Measurements from ENCODE around the gene JAK2. TPM values are rescaled to one million over a fixed set of nuclear protein-coding genes. Genes with fewer than 3 reads are reported as not detected.

Gene JAK2
- total RNA-seq, 1 experiment from 2014 or later = 3.3 TPM

DNA sequence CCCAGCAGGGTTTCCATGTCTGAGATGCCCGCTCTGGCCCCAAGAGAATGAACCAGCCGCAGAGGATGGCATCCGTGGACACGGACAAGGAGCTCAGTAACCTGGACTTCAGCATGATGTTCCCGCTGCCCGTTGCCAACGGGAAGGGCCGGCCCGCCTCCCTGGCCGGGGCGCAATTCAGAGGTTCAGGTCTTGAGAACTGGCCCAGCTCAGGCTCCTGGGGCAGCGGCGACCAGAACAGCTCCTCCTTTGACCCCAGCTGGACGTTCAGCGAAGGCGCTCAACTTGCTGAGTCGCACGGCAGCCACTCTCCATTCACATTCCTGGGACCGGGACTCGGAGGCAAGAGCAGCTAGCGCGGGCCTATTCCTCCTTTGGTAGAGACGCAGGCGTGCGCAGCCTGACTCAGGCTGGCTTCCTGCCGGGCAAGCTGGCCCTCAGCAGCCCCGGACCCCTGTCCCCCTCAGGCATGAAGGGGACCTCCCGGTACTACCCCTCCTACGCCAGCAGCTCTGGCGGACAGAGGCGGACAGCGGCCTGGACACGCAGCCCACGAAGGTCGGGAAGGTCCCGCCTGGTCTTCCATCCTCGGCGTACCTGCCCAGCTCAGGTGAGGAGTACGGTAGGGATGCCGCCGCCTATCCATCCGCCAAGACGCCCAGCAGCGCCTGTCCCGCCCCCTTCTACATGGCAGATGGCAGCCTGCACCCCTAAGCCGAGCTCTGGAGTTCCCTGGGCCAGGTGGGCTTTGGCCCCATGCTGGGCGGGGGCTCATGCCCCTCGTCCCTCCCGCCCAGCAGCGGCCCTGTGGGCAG, 126.0 kb downstream of the JAK2 start (continued):
- TF ChIP-seq, protein P1, sequence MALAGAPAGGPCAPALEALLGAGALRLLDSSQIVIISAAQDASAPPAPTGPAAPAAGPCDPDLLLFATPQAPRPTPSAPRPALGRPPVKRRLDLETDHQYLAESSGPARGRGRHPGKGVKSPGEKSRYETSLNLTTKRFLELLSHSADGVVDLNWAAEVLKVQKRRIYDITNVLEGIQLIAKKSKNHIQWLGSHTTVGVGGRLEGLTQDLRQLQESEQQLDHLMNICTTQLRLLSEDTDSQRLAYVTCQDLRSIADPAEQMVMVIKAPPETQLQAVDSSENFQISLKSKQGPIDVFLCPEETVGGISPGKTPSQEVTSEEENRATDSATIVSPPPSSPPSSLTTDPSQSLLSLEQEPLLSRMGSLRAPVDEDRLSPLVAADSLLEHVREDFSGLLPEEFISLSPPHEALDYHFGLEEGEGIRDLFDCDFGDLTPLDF (CRISPR knock-in tag; IDR thresholded peaks at IDR 0.05) = no peak
- TF ChIP-seq HMGA2 (CRISPR knock-in tag; IDR thresholded peaks at IDR 0.05) = no peak
- no peak for TF ChIP-seq GRHL2 (CRISPR knock-in tag; IDR thresholded peaks at IDR 0.05; ENCODE audit: insufficient replicate concordance, severe bottlenecking)
- TF ChIP-seq NFYB (CRISPR knock-in tag; conservative IDR thresholded peaks at IDR 0.05; ENCODE audit: low read depth) = no peak
- TF ChIP-seq RELA (CRISPR knock-in tag; IDR thresholded peaks at IDR 0.05; ENCODE audit: borderline replicate concordance) = no peak
- TF ChIP-seq, protein P2, sequence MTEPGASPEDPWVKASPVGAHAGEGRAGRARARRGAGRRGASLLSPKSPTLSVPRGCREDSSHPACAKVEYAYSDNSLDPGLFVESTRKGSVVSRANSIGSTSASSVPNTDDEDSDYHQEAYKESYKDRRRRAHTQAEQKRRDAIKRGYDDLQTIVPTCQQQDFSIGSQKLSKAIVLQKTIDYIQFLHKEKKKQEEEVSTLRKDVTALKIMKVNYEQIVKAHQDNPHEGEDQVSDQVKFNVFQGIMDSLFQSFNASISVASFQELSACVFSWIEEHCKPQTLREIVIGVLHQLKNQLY (CRISPR knock-in tag; IDR thresholded peaks at IDR 0.05) = no peak
- TF ChIP-seq, protein P3, sequence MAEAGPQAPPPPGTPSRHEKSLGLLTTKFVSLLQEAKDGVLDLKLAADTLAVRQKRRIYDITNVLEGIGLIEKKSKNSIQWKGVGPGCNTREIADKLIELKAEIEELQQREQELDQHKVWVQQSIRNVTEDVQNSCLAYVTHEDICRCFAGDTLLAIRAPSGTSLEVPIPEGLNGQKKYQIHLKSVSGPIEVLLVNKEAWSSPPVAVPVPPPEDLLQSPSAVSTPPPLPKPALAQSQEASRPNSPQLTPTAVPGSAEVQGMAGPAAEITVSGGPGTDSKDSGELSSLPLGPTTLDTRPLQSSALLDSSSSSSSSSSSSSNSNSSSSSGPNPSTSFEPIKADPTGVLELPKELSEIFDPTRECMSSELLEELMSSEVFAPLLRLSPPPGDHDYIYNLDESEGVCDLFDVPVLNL (CRISPR knock-in tag; IDR thresholded peaks at IDR 0.05; ENCODE audit: borderline replicate concordance, low read depth) = no peak

DNA sequence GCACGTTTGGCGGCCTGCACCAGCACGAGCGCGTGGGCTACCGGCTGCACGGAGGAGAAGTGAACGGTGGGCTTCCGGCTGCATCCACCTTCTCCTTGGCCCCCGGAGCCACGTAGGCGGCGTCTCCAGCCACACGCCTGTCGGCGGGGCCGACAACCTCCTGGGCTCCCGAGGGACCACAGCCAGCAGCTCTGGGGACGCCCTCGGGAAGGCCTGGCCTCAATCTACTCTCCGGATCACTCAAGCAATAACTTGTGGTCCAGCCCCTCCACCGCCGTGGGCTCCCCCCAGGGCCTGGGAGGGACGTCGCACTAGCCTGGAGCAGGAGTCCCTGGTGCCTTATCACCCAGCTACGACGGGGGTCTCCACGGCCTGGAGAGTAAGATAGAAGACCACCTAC, 126.6 kb downstream of the JAK2 start:
- DNase-seq (ENCODE audit: low spot score) = no peak
- Mint-ChIP-seq H3K4me1 (no peaks in the 10 kb centered on the region), H3K36me3 (peaks cover 5% of the 10 kb centered on the region; the same call in 1 of the 2 replicates), H3K27me3 (ENCODE audit: low read depth) (no peaks in the 10 kb centered on the region), H3K4me3 (no peak overlapping the region), H3K27ac (no peak overlapping the region), H3K9me3 (peaks cover 10% of the 10 kb centered on the region)
- ChIA-PET POLR2A (no interaction called here), CTCF (no interaction called here)
- no peak for ATAC-seq
- no peak for TF ChIP-seq FOXK1 (CRISPR knock-in tag; IDR thresholded peaks at IDR 0.05)
- TF ChIP-seq FOXJ3 (CRISPR knock-in tag; IDR thresholded peaks at IDR 0.05; ENCODE audit: borderline replicate concordance) = no peak
- TF ChIP-seq, protein P4, sequence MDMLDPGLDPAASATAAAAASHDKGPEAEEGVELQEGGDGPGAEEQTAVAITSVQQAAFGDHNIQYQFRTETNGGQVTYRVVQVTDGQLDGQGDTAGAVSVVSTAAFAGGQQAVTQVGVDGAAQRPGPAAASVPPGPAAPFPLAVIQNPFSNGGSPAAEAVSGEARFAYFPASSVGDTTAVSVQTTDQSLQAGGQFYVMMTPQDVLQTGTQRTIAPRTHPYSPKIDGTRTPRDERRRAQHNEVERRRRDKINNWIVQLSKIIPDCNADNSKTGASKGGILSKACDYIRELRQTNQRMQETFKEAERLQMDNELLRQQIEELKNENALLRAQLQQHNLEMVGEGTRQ (CRISPR knock-in tag; IDR thresholded peaks at IDR 0.05) = no peak
- no peak for TF ChIP-seq ESRRA (CRISPR knock-in tag; IDR thresholded peaks at IDR 0.05; ENCODE audit: borderline replicate concordance)
- TF ChIP-seq, protein P5, sequence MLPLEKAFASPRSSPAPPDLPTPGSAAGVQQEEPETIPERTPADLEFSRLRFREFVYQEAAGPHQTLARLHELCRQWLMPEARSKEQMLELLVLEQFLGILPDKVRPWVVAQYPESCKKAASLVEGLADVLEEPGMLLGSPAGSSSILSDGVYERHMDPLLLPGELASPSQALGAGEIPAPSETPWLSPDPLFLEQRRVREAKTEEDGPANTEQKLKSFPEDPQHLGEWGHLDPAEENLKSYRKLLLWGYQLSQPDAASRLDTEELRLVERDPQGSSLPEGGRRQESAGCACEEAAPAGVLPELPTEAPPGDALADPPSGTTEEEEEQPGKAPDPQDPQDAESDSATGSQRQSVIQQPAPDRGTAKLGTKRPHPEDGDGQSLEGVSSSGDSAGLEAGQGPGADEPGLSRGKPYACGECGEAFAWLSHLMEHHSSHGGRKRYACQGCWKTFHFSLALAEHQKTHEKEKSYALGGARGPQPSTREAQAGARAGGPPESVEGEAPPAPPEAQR (CRISPR knock-in tag; IDR thresholded peaks at IDR 0.05) = no peak
- no peak for TF ChIP-seq TCF7 (CRISPR knock-in tag; IDR thresholded peaks at IDR 0.05; ENCODE audit: low read depth)
- TF ChIP-seq ZNF671 (CRISPR knock-in tag; IDR thresholded peaks at IDR 0.05) = no peak
- TF ChIP-seq, protein P6, sequence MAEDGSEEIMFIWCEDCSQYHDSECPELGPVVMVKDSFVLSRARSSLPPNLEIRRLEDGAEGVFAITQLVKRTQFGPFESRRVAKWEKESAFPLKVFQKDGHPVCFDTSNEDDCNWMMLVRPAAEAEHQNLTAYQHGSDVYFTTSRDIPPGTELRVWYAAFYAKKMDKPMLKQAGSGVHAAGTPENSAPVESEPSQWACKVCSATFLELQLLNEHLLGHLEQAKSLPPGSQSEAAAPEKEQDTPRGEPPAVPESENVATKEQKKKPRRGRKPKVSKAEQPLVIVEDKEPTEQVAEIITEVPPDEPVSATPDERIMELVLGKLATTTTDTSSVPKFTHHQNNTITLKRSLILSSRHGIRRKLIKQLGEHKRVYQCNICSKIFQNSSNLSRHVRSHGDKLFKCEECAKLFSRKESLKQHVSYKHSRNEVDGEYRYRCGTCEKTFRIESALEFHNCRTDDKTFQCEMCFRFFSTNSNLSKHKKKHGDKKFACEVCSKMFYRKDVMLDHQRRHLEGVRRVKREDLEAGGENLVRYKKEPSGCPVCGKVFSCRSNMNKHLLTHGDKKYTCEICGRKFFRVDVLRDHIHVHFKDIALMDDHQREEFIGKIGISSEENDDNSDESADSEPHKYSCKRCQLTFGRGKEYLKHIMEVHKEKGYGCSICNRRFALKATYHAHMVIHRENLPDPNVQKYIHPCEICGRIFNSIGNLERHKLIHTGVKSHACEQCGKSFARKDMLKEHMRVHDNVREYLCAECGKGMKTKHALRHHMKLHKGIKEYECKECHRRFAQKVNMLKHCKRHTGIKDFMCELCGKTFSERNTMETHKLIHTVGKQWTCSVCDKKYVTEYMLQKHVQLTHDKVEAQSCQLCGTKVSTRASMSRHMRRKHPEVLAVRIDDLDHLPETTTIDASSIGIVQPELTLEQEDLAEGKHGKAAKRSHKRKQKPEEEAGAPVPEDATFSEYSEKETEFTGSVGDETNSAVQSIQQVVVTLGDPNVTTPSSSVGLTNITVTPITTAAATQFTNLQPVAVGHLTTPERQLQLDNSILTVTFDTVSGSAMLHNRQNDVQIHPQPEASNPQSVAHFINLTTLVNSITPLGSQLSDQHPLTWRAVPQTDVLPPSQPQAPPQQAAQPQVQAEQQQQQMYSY (CRISPR knock-in tag; IDR thresholded peaks at IDR 0.05) = no peak
